Cardiac muscle cell (in vitro differentiated cells and primary cell): Measurements from ENCODE around the gene EML5. TPM values are rescaled to one million over a fixed set of nuclear protein-coding genes. Genes with fewer than 3 reads are reported as not detected.
A peak's percentile ranks its signal among the peaks of the same experiment; 100 is the strongest.

Source experiments
- DNase-seq, 2 donors: peaks; one replicate each; pipeline versions ENCODE4 v3.0.0 to v3.0.0-alpha.2; 2010 to 2017; ENCODE audit warnings: low read depth in 1 of 2, low spot score in 1 of 2
- H3K27ac ChIP-seq: fragments of 200-600 bp; sonication (generic); 2 replicates; pipeline ENCODE4 v1.5.1; 2016
- H3K27me3 ChIP-seq: fragments of 200-600 bp; sonication (generic); 2 replicates; pipeline ENCODE4 v1.6.0; 2016; ENCODE audit warnings: control low read depth
- H3K36me3 ChIP-seq: fragments of 200-600 bp; sonication (generic); 2 replicates; pipeline ENCODE4 v1.5.1; 2016; ENCODE audit warnings: control low read depth
- H3K4me1 ChIP-seq: fragments of 200-600 bp; sonication (generic); 2 replicates; pipeline ENCODE4 v1.8.1; 2017; ENCODE audit warnings: low read depth, mild to moderate bottlenecking, mixed run types
- H3K4me3 ChIP-seq: fragments of 200-600 bp; sonication (generic); 2 replicates; pipeline ENCODE4 v1.5.1; 2016; ENCODE audit warnings: mild to moderate bottlenecking
- H3K9me3 ChIP-seq: fragments of 200-600 bp; sonication (generic); 2 replicates; pipeline ENCODE4 v1.5.1; 2017; ENCODE audit warnings: low read depth, mild to moderate bottlenecking, control low read depth
- CTCF ChIP-seq: IDR thresholded peaks from 2 replicates; pipeline ENCODE4 v1.5.1; 2012; ENCODE audit warnings: low read depth, mild to moderate bottlenecking, low read length
- polyA plus RNA-seq: library from polyadenylated mRNA; unstranded; fragments of >200 nt; fragmentation: Nextera tagmentation; extraction: Ambion mirVana; gene quantifications from 2 replicates; pipeline ENCODE4 v1.2.1, GENCODE V29; 2016
- total RNA-seq: library from RNA; depleted of rRNA; stranded (reverse); fragments of >200 nt; gene quantifications from 2 replicates; pipeline ENCODE4 v1.2.3, GENCODE V29; 2016

EML5 gene
- total and polyA plus RNA-seq, 2 experiments from 2014 or later: 0.33 to 0.92 TPM

- H3K27me3 ChIP-seq: peaks cover 4% of the 10 kb centered on the region
- DNase-seq: no peak
- H3K9me3 ChIP-seq: no peaks in the 10 kb centered on the region
- no peak for TF ChIP-seq CTCF
- H3K4me1 ChIP-seq: no peaks in the 10 kb centered on the region
- no peak overlapping the region for H3K4me3 ChIP-seq
- no peak overlapping the region for H3K27ac ChIP-seq
- no peaks in the 10 kb centered on the region for H3K36me3 ChIP-seq
Observed at GRCh38 chr14:88668448-88669116, 124.2 kb downstream of the EML5 start.

- peak; percentile 84 to 88 for DNase-seq
- peak; percentile 92 for TF ChIP-seq CTCF
- Histone ChIP-seq H3K9me3 (no peaks in the 10 kb centered on the region), H3K4me3 (no peak overlapping the region), H3K27ac (peak overlapping the region; percentile 11), H3K4me1 (no peaks in the 10 kb centered on the region), H3K36me3 (no peaks in the 10 kb centered on the region), H3K27me3 (peaks cover 4% of the 10 kb centered on the region)
Observed at GRCh38 chr14:88667555-88668273, 125.0 kb downstream of the EML5 start.

GRCh38 chr14:88660056-88660455 is 132.7 kb downstream of the EML5 start:
- Histone ChIP-seq H3K9me3 (no peaks in the 10 kb centered on the region), H3K36me3 (no peaks in the 10 kb centered on the region), H3K4me3 (no peak overlapping the region), H3K4me1 (no peaks in the 10 kb centered on the region), H3K27me3 (peaks cover 2% of the 10 kb centered on the region), H3K27ac (no peak overlapping the region)
- DNase-seq: peak in 1 of 2 donors; percentile 84
- TF ChIP-seq CTCF: no peak

- Histone ChIP-seq H3K4me3 (no peak overlapping the region), H3K4me1 (no peaks in the 10 kb centered on the region), H3K36me3 (no peaks in the 10 kb centered on the region), H3K27ac (no peak overlapping the region), H3K27me3 (no peaks in the 10 kb centered on the region), H3K9me3 (no peaks in the 10 kb centered on the region)
- no peak for TF ChIP-seq CTCF
- DNase-seq: no peak
Observed at GRCh38 chr14:88639221-88639620, 153.5 kb downstream of the EML5 start.

GRCh38 chr14:88632512-88632911 is 160.2 kb downstream of the EML5 start:
- no peaks in the 10 kb centered on the region for H3K9me3 ChIP-seq
- DNase-seq: no peak
- H3K27ac ChIP-seq: no peak overlapping the region
- no peak overlapping the region for H3K4me3 ChIP-seq
- no peak for TF ChIP-seq CTCF
- H3K27me3 ChIP-seq: no peaks in the 10 kb centered on the region
- no peaks in the 10 kb centered on the region for H3K36me3 ChIP-seq
- H3K4me1 ChIP-seq: no peaks in the 10 kb centered on the region
